BJ (cell line): ENCODE measurements around the gene MAPKAP1. TPM values are rescaled to one million over a fixed set of nuclear protein-coding genes. Genes with fewer than 3 reads are reported as not detected.

Source experiments
- CTCF ChIA-PET: fragments of 350-600 bp; formaldehyde crosslinking; extraction: SDS; loops from one replicate; lab custom pipeline; 2021; ENCODE audit warnings: antibody characterized with exemption, inconsistent platforms; lab: Yijun Ruan, JAX
- POLR2A ChIA-PET: fragments of 300-600 bp; sonication (Branson Sonifier 250); formaldehyde crosslinking; extraction: SDS; loops from one replicate; lab custom pipeline; 2021; ENCODE audit warnings: antibody characterized with exemption; lab: Charles Lee
- DNase-seq: peaks from one replicate; pipeline ENCODE4 v3.0.0-alpha.2; 2011; ENCODE audit warnings: low read depth
- H3K27me3 ChIP-seq: 2 replicates; pipeline ENCODE4 v1.6.0; 2011; ENCODE audit warnings: low read length; ENCODE audit not compliant: control insufficient read depth, insufficient read depth
- H3K36me3 ChIP-seq: 2 replicates; pipeline ENCODE4 v1.5.1; 2011; ENCODE audit warnings: low read length; ENCODE audit not compliant: control insufficient read depth, insufficient read depth
- H3K4me3 ChIP-seq: 2 replicates; pipeline ENCODE4 v1.5.1; 2011; ENCODE audit warnings: low read depth, mild to moderate bottlenecking, control low read depth, low read length
- CTCF ChIP-seq: IDR thresholded peaks from 2 replicates; pipeline ENCODE4 v1.5.1; 2011; ENCODE audit warnings: low read depth, mild to moderate bottlenecking, control low read depth, inconsistent platforms, low read length, moderate library complexity; ENCODE audit not compliant: insufficient read depth
- polyA plus RNA-seq: library from polyadenylated mRNA; depleted of rRNA; stranded (reverse); fragments of >200 nt; gene quantifications from 2 replicates; pipeline ENCODE4 v1.2.3, GENCODE V29; 2011

The MAPKAP1 gene
- polyA plus RNA-seq, 1 experiment: 113 TPM

GRCh38 chr9:125494653-125494915 lies 212.4 kb downstream of the MAPKAP1 start:
- no peak for TF ChIP-seq CTCF
- no peak for DNase-seq
- POLR2A ChIA-PET: interaction anchor here (0.6 kb wide), 1 partner anchor 1298 kb away, joined by 5 read pairs; no protein-coding TSS in a partner anchor
- Histone ChIP-seq H3K27me3 (no peaks in the 10 kb centered on the region), H3K36me3 (no peaks in the 10 kb centered on the region), H3K4me3 (no peak overlapping the region)
- CTCF ChIA-PET: no interaction called here

- H3K36me3 ChIP-seq: no peaks in the 10 kb centered on the region
- H3K4me3 ChIP-seq: no peak overlapping the region
- ChIA-PET CTCF (no interaction called here), POLR2A (interaction anchor here (0.6 kb wide), 1 partner anchor 1298 kb away, joined by 5 read pairs; no protein-coding TSS in a partner anchor)
- no peak for DNase-seq
- TF ChIP-seq CTCF: no peak
- H3K27me3 ChIP-seq: no peaks in the 10 kb centered on the region
Measured at GRCh38 chr9:125493881-125494652, 212.9 kb downstream of the MAPKAP1 start.

- no peak for TF ChIP-seq CTCF
- CTCF ChIA-PET: no interaction called here
- no peak for DNase-seq
- Histone ChIP-seq H3K4me3 (no peak overlapping the region), H3K36me3 (no peaks in the 10 kb centered on the region), H3K27me3 (no peaks in the 10 kb centered on the region)
- POLR2A ChIA-PET: no interaction called here
Measured at GRCh38 chr9:125493384-125493783, 213.6 kb downstream of the MAPKAP1 start.

GRCh38 chr9:125492719-125493118 lies 214.3 kb downstream of the MAPKAP1 start:
- no peaks in the 10 kb centered on the region for H3K36me3 ChIP-seq
- POLR2A ChIA-PET: no interaction called here
- H3K27me3 ChIP-seq: no peaks in the 10 kb centered on the region
- no peak for DNase-seq
- CTCF ChIA-PET: interaction anchor here (1.3 kb wide), 1 partner anchor 15 kb away, joined by 3 read pairs; no protein-coding TSS in a partner anchor
- H3K4me3 ChIP-seq: no peak overlapping the region
- no peak for TF ChIP-seq CTCF

GRCh38 chr9:125487842-125488241 lies 219.2 kb downstream of the MAPKAP1 start:
- ChIA-PET CTCF (interaction anchor here (0.9 to 1.2 kb wide), 2 partner anchors 34 to 911 kb away, joined by 3 read pairs; no protein-coding TSS in a partner anchor), POLR2A (interaction anchor here (0.7 kb wide), 1 partner anchor 222 kb away, joined by 15 read pairs; no protein-coding TSS in a partner anchor)
- Histone ChIP-seq H3K4me3 (no peak overlapping the region), H3K36me3 (no peaks in the 10 kb centered on the region), H3K27me3 (no peaks in the 10 kb centered on the region)
- no peak for DNase-seq
- TF ChIP-seq CTCF: no peak
